ENCODE results near the gene TENT4A.

DNA sequence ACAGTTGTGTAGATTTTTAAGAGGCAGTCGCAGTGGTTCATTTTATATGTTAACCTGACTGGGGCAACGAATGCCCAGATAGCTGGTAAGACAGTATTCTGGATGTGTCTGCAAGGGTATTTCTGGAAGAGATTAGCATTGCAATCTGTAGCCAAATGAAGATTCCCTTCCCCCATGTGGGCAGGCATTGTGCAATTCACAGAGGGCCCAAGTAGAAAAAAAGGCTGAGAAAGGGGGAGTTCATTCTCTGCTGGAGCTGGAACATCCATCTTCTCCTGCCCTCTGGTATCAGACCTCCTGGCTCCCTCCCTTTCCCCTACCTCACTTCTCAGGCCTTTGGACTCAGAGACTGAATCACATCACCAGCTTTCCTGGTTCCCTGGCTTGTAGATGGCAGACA is 70.6 kb downstream of the TENT4A start:
- TF ChIP-seq CHD1 (IDR thresholded peaks at IDR 0.05; ENCODE audit: low read depth, low read length) (no peak), SMC3 (IDR thresholded peaks at IDR 0.05; ENCODE audit: low read depth, low read length) (no peak), RAD21 (IDR thresholded peaks at IDR 0.05; ENCODE audit: low read length) (no peak), CEBPB (IDR thresholded peaks at IDR 0.05; ENCODE audit: low read depth, low read length) (peak; percentile 29; the same call in 1 of the 2 replicates), POLR2A (IDR thresholded peaks at IDR 0.05; ENCODE audit: low read depth, low read length) (no peak), MAFK (IDR thresholded peaks at IDR 0.05; ENCODE audit: low read depth, low read length) (no peak)
- TF ChIP-seq, protein P1, sequence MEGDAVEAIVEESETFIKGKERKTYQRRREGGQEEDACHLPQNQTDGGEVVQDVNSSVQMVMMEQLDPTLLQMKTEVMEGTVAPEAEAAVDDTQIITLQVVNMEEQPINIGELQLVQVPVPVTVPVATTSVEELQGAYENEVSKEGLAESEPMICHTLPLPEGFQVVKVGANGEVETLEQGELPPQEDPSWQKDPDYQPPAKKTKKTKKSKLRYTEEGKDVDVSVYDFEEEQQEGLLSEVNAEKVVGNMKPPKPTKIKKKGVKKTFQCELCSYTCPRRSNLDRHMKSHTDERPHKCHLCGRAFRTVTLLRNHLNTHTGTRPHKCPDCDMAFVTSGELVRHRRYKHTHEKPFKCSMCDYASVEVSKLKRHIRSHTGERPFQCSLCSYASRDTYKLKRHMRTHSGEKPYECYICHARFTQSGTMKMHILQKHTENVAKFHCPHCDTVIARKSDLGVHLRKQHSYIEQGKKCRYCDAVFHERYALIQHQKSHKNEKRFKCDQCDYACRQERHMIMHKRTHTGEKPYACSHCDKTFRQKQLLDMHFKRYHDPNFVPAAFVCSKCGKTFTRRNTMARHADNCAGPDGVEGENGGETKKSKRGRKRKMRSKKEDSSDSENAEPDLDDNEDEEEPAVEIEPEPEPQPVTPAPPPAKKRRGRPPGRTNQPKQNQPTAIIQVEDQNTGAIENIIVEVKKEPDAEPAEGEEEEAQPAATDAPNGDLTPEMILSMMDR (conservative IDR thresholded peaks at IDR 0.05; ENCODE audit: low read depth, low read length) = no peak
- TF ChIP-seq, protein P2, sequence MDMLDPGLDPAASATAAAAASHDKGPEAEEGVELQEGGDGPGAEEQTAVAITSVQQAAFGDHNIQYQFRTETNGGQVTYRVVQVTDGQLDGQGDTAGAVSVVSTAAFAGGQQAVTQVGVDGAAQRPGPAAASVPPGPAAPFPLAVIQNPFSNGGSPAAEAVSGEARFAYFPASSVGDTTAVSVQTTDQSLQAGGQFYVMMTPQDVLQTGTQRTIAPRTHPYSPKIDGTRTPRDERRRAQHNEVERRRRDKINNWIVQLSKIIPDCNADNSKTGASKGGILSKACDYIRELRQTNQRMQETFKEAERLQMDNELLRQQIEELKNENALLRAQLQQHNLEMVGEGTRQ (IDR thresholded peaks at IDR 0.05; ENCODE audit: low read depth, low read length) = no peak
